Large intestine (tissue), 3 donors: ENCODE results near the gene SH2D3A. TPM values are rescaled to one million over a fixed set of nuclear protein-coding genes. Genes with fewer than 3 reads are reported as not detected.

Experiments used
- DNase-seq, 2 donors: peaks; one replicate each; pipeline versions ENCODE4 v3.0.0 to v3.0.0-alpha.2; 2013
- H3K27ac ChIP-seq: one replicate; pipeline ENCODE4 v1.5.1; 2013; ENCODE audit warnings: low read length
- H3K27me3 ChIP-seq: 2 replicates; pipeline ENCODE4 v1.6.1; 2013; ENCODE audit warnings: low read length; ENCODE audit not compliant: control insufficient read depth, insufficient read depth
- H3K36me3 ChIP-seq: 2 replicates; pipeline ENCODE4 v1.6.1; 2013; ENCODE audit warnings: low read length; ENCODE audit not compliant: control insufficient read depth, insufficient read depth
- H3K4me1 ChIP-seq: one replicate; pipeline ENCODE4 v1.6.1; 2013; ENCODE audit warnings: low read length; ENCODE audit not compliant: control insufficient read depth, insufficient read depth
- H3K4me3 ChIP-seq: one replicate; pipeline ENCODE4 v1.5.1; 2013; ENCODE audit warnings: low read length
- H3K9me3 ChIP-seq: one replicate; pipeline ENCODE4 v1.6.1; 2013; ENCODE audit warnings: mild to moderate bottlenecking, low read depth, low read length, moderate library complexity; ENCODE audit not compliant: control insufficient read depth
- WGBS: methylation state at CpG from one replicate; pipeline ENCODE4 v1.1.5; 2013; ENCODE audit warnings: low lambda C conversion rate; ENCODE audit not compliant: insufficient coverage; 5-methylcytosine and 5-hydroxymethylcytosine counted together
- polyA plus RNA-seq: library from polyadenylated mRNA; unstranded; fragments of 120-200 nt; gene quantifications from one replicate; pipeline ENCODE4 v1.2.1, GENCODE V29; 2013

Gene SH2D3A
- polyA plus RNA-seq, 1 donor: 26.3 TPM

DNA sequence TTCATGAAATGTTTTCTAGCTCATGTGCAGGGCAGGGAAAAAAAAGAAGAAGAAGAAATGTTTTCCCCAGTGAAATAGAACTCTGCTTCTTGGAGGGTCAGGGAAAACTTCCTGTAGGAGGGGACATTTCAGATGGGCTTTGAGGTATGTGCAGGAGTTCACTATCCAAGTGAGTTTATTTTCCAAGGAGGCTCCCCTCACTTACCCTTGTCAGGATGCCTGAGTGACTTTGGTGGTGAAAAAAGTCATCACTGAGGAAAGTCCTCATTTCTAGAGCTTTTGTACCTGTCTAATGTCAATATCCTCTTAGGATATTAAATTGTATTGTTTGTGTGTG is 46.1 kb downstream of the SH2D3A start:
- DNase-seq: no peak
- H3K4me1 ChIP-seq: peaks cover 42% of the 10 kb centered on the region
- H3K4me3 ChIP-seq: no peak overlapping the region
- H3K9me3 ChIP-seq: no peaks in the 10 kb centered on the region
- H3K27me3 ChIP-seq: no peaks in the 10 kb centered on the region
- H3K27ac ChIP-seq: peak overlapping the region; percentile 30
- H3K36me3 ChIP-seq: no peaks in the 10 kb centered on the region

DNA sequence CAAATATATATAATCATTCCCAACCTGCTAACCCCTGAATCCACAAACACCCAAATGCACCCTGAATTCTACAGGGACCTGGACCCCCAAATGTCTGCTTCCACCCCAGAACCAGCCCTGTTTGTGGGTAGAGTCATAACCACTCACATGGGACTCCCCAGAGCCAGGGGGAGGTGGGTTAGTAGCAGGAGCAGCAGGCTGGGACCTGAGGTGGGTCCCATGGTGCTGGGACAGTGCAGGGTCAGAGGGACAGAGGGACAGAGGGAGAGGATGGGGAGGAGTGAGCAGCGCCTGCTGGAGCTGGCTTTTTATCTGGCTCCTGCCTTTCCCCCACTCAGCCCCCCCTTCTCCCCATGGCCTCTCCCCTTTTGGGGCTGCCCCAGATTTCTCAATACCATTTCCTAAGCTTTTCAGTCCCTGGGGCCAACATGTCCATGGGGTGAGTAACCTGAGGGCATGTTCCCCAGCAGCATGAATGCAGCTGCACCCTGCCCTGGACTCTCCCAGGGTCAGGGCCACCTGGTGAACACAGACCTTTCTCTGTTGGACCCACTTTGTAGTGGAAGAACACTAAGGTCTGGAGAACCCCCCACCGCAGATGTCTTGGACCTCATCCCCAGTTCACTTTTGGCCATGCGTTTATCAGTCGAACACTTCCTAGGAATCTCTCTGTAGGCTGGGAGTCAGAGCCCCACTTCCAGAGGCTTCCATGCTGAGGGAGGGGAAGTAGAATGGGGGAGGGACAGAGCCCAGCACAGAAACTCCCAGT is 46.7 kb downstream of the SH2D3A start, which contains the start of gene C3:
Gene C3, minus strand, starts transcription at position 282 of the 769 bp plus-strand sequence. Its CDS starts 61 bp downstream, at position 221.
- no CpG with 5 or more reads among the region's 4 CpGs for WGBS
- Histone ChIP-seq H3K9me3 (no peaks in the 10 kb centered on the region), H3K4me3 (no peak within 1 kb of the TSS), H3K4me1 (peaks cover 37% of the 10 kb centered on the region), H3K27me3 (no peaks in the 10 kb centered on the region), H3K27ac (peak within 1 kb of the TSS; percentile 36), H3K36me3 (no peaks in the 10 kb centered on the region)
- DNase-seq: peak; percentile 77 to 80

DNA sequence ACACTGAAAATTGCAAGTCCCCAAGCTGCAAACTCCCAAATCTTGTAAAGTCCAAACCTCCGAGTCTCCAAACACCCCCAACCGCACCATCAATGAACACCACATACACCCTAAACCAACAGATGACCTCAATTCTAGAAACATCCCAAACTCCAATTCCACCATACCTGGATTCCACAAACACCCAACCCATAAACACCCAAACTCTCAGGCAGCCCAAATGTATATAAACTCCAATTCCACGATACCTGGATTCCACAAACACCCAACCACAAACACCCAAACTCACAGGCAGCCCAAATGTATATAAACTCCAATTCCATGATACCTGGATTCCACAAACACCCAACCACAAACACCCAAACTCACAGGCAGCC is 47.3 kb downstream of the SH2D3A start:
- no peaks in the 10 kb centered on the region for H3K9me3 ChIP-seq
- H3K27me3 ChIP-seq: no peaks in the 10 kb centered on the region
- no peaks in the 10 kb centered on the region for H3K36me3 ChIP-seq
- H3K4me1 ChIP-seq: peaks cover 31% of the 10 kb centered on the region
- 70% methylated on average over 2 of the region's 3 CpGs for WGBS
- no peak for DNase-seq
- H3K4me3 ChIP-seq: no peak overlapping the region
- H3K27ac ChIP-seq: peak overlapping the region; percentile 36

DNA sequence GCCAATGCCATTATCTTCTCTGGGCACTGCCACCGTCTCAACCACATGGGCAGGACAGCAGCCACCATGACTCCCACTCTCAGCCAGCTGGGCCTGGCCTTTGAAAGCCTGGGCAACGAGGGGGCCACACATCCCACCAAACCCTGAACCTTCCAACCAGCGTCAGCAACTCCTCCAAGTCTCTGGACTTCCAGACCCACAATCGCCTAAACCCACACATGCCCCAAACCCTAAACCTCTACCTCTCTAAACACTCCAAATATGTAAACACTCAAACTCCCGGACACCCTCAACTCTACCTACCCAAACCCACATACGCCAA is 47.7 kb downstream of the SH2D3A start:
- 80% methylated on average over 1 of the region's 6 CpGs for WGBS
- Histone ChIP-seq H3K4me1 (peaks cover 28% of the 10 kb centered on the region), H3K27me3 (no peaks in the 10 kb centered on the region), H3K27ac (no peak overlapping the region), H3K4me3 (no peak overlapping the region), H3K9me3 (no peaks in the 10 kb centered on the region), H3K36me3 (no peaks in the 10 kb centered on the region)
- no peak for DNase-seq

DNA sequence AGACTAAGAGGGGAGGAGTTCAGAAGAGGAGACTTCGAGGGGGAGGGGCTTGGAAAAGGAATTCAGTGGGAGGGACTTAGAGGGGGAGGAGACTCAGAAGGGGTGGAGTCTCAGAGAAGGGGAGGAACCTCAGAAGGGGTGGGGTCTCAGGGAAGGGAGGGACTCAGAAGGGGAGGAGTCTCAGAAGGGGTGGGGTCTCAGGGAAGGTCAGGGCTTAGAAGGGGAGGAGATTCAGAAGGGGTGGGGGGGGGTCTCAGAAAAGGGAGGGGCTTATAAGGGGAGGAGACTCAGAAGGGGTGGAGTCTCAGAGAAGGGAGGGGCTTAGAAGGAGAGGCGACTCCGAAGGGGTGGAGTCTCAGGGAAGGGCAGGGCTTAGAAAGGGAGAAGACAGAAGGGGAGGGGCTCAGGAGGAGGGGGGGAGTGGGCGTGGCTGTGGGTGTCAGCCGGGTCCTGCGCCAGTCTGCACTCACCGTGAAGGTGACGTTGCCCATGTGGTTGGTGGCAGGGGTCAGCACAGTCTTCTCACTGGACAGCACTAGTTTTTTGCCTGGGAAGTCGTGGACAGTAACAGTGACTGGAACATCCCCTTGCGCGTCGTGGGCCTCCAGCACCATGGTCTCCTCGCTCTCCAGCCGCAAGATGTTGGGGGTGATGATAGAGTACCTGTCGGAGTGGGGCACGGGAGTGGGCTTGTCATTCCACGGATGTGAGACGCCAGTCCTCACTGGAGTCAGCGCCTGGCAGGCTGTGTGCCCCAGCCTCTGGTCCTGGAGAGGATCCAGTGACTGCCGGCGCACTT is 48.3 kb downstream of the SH2D3A start:
- Histone ChIP-seq H3K4me3 (no peak overlapping the region), H3K27me3 (no peaks in the 10 kb centered on the region), H3K9me3 (no peaks in the 10 kb centered on the region), H3K27ac (no peak overlapping the region), H3K4me1 (peaks cover 28% of the 10 kb centered on the region), H3K36me3 (no peaks in the 10 kb centered on the region)
- no CpG with 5 or more reads among the region's 21 CpGs for WGBS
- no peak for DNase-seq

DNA sequence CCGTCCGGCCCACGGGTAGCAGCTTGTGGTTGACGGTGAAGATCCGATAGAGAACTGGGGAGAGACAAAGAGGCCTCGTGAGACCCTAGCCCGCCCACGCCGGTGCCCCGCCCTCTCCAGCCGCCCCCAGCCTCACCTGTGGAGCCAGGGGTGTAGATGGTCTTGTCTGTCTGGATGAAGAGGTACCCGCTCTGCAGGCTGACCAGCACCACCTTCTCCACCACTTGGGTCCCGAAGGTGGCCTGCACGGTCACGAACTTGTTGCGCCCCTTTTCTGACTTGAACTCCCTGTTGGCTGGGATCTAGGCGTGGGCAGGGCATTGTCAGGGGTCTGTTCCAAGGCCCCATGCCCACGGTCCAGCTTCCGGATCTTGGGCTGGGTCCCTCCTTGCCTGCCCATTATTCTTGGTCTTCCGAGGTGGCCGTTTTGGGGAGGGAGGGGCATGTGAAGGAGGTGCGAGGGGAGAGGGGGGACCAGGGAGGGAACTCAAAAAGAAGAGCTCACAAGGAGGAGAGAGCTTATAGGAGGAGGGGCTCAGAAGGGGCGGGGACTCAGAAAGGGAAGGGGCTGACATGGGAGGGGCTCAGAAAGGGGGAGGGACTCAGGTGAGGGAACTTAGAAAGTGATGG is 49.0 kb downstream of the SH2D3A start:
- peaks cover 26% of the 10 kb centered on the region for H3K4me1 ChIP-seq
- no peak for DNase-seq
- no peak overlapping the region for H3K4me3 ChIP-seq
- H3K27me3 ChIP-seq: no peaks in the 10 kb centered on the region
- no peak overlapping the region for H3K27ac ChIP-seq
- no peaks in the 10 kb centered on the region for H3K36me3 ChIP-seq
- WGBS: no CpG with 5 or more reads among the region's 23 CpGs
- no peaks in the 10 kb centered on the region for H3K9me3 ChIP-seq

DNA sequence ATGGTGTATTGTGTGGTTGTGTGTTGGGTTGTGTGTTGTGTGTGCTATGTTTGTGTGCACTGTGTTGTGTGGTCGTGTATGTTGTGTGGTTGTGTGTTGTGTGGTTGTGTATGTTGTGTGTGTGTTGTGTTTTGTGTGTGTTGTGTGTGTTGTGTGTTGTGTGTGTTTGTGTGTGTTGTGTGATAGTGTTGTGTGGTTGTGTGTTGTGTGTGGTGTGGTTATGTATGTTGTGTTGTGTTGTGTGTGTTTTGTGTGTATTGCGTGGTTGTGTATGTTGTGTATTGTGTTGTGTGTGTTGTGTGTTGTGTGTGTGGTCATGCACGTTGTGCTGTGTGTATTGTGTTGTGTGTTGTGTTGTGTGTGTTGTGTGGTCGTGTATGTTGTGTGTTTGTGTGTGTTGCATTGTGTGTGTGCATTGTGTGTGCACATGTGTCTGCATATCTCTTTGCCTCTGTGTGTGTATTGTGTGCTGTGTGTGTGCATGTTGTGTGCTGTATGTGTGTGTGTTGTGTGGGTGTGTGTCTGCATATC is 49.7 kb downstream of the SH2D3A start:
- no peak overlapping the region for H3K4me3 ChIP-seq
- no CpG with 5 or more reads among the region's 4 CpGs for WGBS
- H3K27me3 ChIP-seq: no peaks in the 10 kb centered on the region

DNA sequence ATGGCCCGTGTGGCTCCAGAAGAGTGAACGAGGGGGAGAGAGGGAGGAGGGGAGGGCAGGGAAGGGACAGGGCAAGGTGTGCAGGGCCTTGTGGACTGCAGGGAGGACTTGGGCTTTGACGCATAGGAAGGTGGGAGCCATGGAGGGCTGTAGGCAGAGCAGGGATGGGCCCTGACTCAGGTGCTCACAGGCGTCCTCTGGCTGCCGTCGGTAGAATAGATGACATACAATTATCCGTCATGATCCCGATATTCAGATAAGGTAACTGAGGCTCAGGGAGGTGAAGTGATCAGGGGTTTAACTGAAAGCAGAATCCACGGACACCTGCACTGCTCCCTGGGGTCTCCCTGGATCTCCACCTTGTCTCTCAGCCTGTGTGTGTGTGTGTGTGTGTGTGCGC is 50.2 kb downstream of the SH2D3A start:
- no peak for DNase-seq
- Histone ChIP-seq H3K4me1 (peaks cover 15% of the 10 kb centered on the region), H3K27me3 (no peaks in the 10 kb centered on the region), H3K4me3 (no peak overlapping the region), H3K36me3 (no peaks in the 10 kb centered on the region), H3K9me3 (no peaks in the 10 kb centered on the region), H3K27ac (no peak overlapping the region)
- 73% methylated on average over 5 of the region's 10 CpGs for WGBS

More for the DNA sequence above, 49.7 kb downstream of the SH2D3A start:
- no peaks in the 10 kb centered on the region for H3K36me3 ChIP-seq
- no peak for DNase-seq
- peaks cover 19% of the 10 kb centered on the region for H3K4me1 ChIP-seq
- H3K9me3 ChIP-seq: no peaks in the 10 kb centered on the region
- no peak overlapping the region for H3K27ac ChIP-seq

DNA sequence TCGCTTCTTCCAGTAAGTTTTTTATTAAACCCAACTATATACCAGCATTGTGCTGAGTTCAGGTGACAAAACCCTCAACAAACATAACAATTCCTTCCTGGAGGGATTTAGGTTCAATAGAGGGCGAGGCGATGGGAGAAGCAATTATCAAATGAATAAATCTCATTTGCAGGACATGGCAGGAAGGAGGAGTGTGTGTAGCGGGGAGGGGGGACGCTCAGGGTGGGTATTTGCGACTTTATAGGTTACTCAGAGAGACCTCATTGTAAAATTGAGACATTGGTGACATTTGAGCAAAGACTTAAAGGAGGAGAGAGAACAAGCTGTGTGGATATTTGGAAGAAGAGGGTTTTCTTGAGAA is 50.6 kb downstream of the SH2D3A start:
- H3K27me3 ChIP-seq: peaks cover 3% of the 10 kb centered on the region
- H3K9me3 ChIP-seq: no peaks in the 10 kb centered on the region
- DNase-seq: no peak
- no peak overlapping the region for H3K27ac ChIP-seq
- no peak overlapping the region for H3K4me3 ChIP-seq
- WGBS: 43% methylated on average over 1 of the region's 6 CpGs
- H3K36me3 ChIP-seq: no peaks in the 10 kb centered on the region
- peaks cover 15% of the 10 kb centered on the region for H3K4me1 ChIP-seq

DNA sequence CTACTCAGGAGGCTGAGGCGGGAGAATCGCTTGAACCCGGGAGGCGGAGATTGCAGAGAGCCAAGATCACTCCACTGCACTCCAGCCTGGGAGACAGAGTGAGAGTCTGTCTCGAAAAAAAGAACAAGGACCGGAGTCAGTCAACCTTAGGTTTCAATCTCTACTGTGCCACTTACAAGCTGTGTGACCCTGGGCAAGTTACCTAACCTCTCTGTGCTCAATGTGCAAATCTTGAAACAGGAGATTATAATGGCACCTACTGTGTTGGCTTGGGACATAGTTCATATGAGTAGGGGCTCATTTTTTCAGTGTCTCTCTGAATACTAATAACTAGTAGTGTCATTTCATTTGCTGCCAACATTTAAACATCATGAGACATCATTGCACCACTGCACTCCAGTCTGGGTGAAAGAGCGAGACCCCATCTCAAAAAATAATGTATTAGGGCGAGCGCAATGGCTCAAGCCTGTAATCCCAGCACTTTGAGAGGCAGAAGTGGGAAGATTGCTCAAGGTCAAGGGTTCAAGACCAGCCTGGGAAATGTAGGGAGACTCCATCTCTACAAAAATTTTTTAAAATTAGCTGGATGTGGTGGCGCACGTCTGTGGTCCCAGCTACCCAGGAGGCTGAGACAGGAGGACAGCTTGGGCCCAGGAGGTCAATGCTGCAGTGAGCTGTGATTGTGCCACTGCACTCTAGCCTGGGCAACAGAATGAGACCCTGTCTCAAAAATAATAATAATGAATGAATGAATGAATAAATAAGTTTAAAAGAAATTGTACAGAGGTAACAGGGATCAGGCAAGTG is 52.3 kb downstream of the SH2D3A start:
- Histone ChIP-seq H3K4me3 (no peak overlapping the region), H3K36me3 (no peaks in the 10 kb centered on the region), H3K4me1 (peaks cover 2% of the 10 kb centered on the region), H3K27me3 (peaks cover 18% of the 10 kb centered on the region), H3K27ac (no peak overlapping the region), H3K9me3 (no peaks in the 10 kb centered on the region)
- 82% methylated on average over 4 of the region's 11 CpGs for WGBS
- no peak for DNase-seq
